OCI-LY7 (cell line): Measurements from ENCODE around the gene NR2F6. TPM values are rescaled to one million over a fixed set of nuclear protein-coding genes. Genes with fewer than 3 reads are reported as not detected.

ENCODE experiments used
- BruUV-seq: library from RNA; stranded (reverse); fragments of 400-500 nt; replicated peaks from 2 replicates; lab custom pipeline; 2021; lab: Mats Ljungman, UMichigan
- CTCF ChIA-PET: fragments of 300-600 bp; sonication (Branson Sonifier 250); formaldehyde crosslinking; loops from one replicate; lab custom pipeline; 2022; ENCODE audit warnings: antibody characterized with exemption; ENCODE audit not compliant: unreplicated experiment; lab: Charles Lee
- POLR2A ChIA-PET: fragments of 300-600 bp; sonication (Branson Sonifier 250); formaldehyde crosslinking; loops from one replicate; lab custom pipeline; 2022; ENCODE audit warnings: antibody characterized with exemption; lab: Charles Lee
- DNase-seq: peaks from one replicate; pipeline ENCODE4 v3.0.0-alpha.2; 2015; ENCODE audit warnings: low spot score
- H2AFZ ChIP-seq: fragments of 200-600 bp; sonication (generic), shearing (Covaris generic); 2 replicates; pipeline ENCODE4 v1.6.1; 2014; ENCODE audit warnings: mild to moderate bottlenecking, antibody characterized with exemption, low read length, moderate library complexity
- H3K27ac ChIP-seq: fragments of 200-600 bp; sonication (generic); 2 replicates; pipeline ENCODE4 v1.5.1; 2014; ENCODE audit warnings: mixed run types, low read depth, mild to moderate bottlenecking, moderate library complexity, low read length, inconsistent platforms; ENCODE audit not compliant: poor library complexity, severe bottlenecking
- H3K36me3 ChIP-seq: fragments of 200-600 bp; sonication (generic); 2 replicates; pipeline ENCODE4 v1.6.1; 2014; ENCODE audit warnings: mild to moderate bottlenecking, antibody characterized with exemption, low read length, moderate library complexity, mixed read lengths; ENCODE audit not compliant: insufficient read depth
- H3K4me1 ChIP-seq: fragments of 200-600 bp; sonication (generic); 2 replicates; pipeline ENCODE4 v1.5.1; 2014; ENCODE audit warnings: mild to moderate bottlenecking, low read length; ENCODE audit not compliant: insufficient read depth, poor library complexity, severe bottlenecking
- H3K4me2 ChIP-seq: fragments of 200-600 bp; sonication (generic); 2 replicates; pipeline ENCODE4 v1.6.1; 2014; ENCODE audit warnings: mild to moderate bottlenecking, low read length
- H3K4me3 ChIP-seq: fragments of 200-600 bp; sonication (generic); 2 replicates; pipeline ENCODE4 v1.5.1; 2014; ENCODE audit warnings: mild to moderate bottlenecking, low read depth, low read length; ENCODE audit not compliant: poor library complexity, severe bottlenecking
- H3K79me2 ChIP-seq: fragments of 200-600 bp; sonication (generic); 2 replicates; pipeline ENCODE4 v1.6.1; 2016; ENCODE audit warnings: low read depth, mild to moderate bottlenecking, low read length, moderate library complexity, mixed read lengths; ENCODE audit not compliant: insufficient read depth
- H3K9me2 ChIP-seq: fragments of 200-600 bp; sonication (generic); 2 replicates; pipeline ENCODE4 v1.6.1; 2016; ENCODE audit warnings: mild to moderate bottlenecking, low read length, mixed read lengths; ENCODE audit not compliant: insufficient read depth
- H3K9me3 ChIP-seq: fragments of 200-600 bp; sonication (generic); 2 replicates; pipeline ENCODE4 v1.6.1; 2014; ENCODE audit warnings: mild to moderate bottlenecking, mixed run types, low read length, mixed read lengths
- H4K20me1 ChIP-seq: fragments of 200-600 bp; sonication (generic); 2 replicates; pipeline ENCODE4 v1.6.1; 2014; ENCODE audit warnings: mild to moderate bottlenecking, antibody characterized with exemption, low read length, moderate library complexity, mixed read lengths; ENCODE audit not compliant: insufficient read depth
- EZH2phosphoT487 ChIP-seq: fragments of 200-600 bp; sonication (generic); IDR thresholded peaks from 2 replicates; pipeline ENCODE4 v1.6.1; 2018; ENCODE audit warnings: low read depth, borderline replicate concordance, mild to moderate bottlenecking, mixed run types, antibody characterized with exemption, low read length, moderate library complexity, mixed read lengths
- intact Hi-C: fragments of 100-400 bp; cut with micrococcal nuclease; formaldehyde crosslinking; loops from one replicate; pipeline ENCODE4 v1.10.0; 2022; ENCODE audit not compliant: unreplicated experiment
- total RNA-seq, 2 experiments: library from RNA; depleted of rRNA in 1 of 2; stranded (reverse); fragments of >200 nt in 1 of 2; shearing (Covaris generic) in 1 of 2; gene quantifications; 2 replicates each; pipeline ENCODE4 v1.2.3, GENCODE V29; 2014 to 2022
- TF ChIP-seq, protein P1 (sequence below): fragments of 200-600 bp; sonication (generic); conservative IDR thresholded peaks from 2 replicates; pipeline ENCODE4 v1.5.1; 2014; ENCODE audit warnings: mild to moderate bottlenecking, antibody characterized with exemption, low read length, moderate library complexity, mixed read lengths

The NR2F6 gene
- total RNA-seq, 2 experiments from 2014 or later, result 33.1 to 39.2 TPM

DNA sequence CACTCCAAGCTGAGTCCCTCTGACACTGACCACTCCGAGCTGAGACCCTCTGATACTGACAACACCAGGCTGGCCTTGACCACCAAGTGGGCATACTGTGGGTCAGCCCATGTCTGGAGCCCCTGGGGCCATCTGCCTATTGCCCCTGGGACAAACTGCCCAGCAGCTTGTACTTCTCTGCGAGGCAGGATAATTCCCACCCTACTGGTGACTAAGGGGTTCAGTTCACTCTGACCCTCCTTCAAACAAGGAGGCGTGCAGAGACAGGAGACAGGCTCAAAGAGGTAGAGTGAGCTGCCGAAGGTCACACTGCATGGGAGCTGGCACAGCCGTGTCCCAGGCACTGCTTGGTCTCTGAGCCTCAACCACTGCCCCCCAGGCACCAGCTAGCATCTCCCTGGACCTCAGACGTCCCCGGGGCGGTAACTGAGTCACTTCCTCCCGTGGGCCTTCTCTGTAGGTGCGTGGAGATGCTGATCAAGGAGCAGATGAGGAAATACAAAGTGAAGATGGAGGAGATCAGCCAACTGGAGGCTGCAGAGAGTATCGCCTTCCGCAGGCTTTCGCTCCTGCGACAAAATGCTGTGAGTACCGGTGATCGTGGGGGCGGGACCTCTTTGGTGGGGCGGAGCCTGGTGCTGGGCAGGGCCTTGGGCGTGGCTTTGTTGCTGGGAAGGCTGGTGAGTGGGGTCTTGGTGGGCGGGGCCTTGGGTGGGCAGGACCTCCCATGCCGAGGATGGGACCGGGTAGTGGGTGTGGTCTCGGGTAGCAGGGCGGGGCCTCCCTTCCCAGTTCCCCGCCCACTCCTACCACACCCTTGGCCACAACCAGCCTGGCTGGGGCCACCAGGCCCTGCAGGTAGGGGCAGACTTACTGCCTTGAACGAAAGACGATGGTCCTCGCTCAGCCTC lies 36.3 kb downstream of the NR2F6 start:
- Histone ChIP-seq H2AFZ (no peak overlapping the region), H3K4me2 (peak overlapping the region; percentile 3; the same call in 1 of the 2 replicates), H3K9me3 (no peaks in the 10 kb centered on the region), H3K4me3 (no peak overlapping the region), H4K20me1 (no peaks in the 10 kb centered on the region), H3K79me2 (no peaks in the 10 kb centered on the region), H3K36me3 (peaks cover 71% of the 10 kb centered on the region), H3K4me1 (peaks cover 29% of the 10 kb centered on the region), H3K27ac (peak overlapping the region; percentile 20), H3K9me2 (no peaks in the 10 kb centered on the region)
- intact Hi-C loops, result loop anchor here (1.0 kb wide), 1 partner anchor 39 kb away; no protein-coding TSS in a partner anchor
- BruUV-seq, result no TSS peak
- TF ChIP-seq, protein P1, sequence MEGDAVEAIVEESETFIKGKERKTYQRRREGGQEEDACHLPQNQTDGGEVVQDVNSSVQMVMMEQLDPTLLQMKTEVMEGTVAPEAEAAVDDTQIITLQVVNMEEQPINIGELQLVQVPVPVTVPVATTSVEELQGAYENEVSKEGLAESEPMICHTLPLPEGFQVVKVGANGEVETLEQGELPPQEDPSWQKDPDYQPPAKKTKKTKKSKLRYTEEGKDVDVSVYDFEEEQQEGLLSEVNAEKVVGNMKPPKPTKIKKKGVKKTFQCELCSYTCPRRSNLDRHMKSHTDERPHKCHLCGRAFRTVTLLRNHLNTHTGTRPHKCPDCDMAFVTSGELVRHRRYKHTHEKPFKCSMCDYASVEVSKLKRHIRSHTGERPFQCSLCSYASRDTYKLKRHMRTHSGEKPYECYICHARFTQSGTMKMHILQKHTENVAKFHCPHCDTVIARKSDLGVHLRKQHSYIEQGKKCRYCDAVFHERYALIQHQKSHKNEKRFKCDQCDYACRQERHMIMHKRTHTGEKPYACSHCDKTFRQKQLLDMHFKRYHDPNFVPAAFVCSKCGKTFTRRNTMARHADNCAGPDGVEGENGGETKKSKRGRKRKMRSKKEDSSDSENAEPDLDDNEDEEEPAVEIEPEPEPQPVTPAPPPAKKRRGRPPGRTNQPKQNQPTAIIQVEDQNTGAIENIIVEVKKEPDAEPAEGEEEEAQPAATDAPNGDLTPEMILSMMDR, result no peak
- no peak for TF ChIP-seq EZH2phosphoT487
- DNase-seq, result peak; percentile 93
- ChIA-PET POLR2A (no interaction called here), CTCF (no interaction called here)

DNA sequence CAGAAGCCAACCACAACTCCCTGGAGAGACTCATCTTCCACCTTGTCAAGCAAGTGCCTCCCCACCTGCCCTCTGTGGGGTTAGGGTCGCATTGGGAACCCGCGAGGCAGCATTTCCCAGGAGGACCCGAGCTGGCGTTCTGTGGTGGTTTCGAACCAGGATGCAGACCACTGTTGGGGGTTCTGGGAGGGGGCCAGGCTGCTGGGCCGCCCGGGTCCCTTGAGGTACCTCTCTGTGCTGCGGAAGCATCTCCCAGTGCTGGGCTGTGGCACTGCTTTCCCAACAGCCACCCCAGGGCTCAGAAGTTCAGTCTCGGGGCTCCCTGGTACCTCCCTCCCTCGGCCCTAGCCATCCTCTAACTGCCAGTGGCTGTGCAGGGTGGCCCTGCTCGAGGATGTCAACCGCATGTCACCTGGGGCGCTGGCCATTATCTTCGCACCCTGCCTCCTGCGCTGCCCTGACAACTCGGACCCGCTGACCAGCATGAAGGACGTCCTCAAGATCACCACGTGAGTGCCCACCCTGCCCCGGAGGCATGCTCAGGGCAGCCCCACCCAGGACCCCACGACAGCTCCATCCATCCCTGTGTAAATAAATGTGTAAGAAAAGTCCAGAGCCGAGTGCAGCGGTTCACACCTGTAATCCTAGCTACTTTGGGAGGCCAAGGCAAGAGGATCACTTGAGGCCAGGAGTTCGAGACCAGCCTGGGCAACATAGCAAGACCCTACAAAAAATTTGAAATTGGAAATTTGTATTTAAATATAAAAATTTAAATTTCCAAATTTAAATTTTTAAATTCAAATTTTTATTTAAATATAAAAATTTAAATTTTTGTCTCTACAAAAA lies 38.8 kb downstream of the NR2F6 start:
- no peaks in the 10 kb centered on the region for H3K79me2 ChIP-seq
- H3K4me1 ChIP-seq, result peaks cover 27% of the 10 kb centered on the region
- no peak for TF ChIP-seq EZH2phosphoT487
- no TSS peak for BruUV-seq
- peaks cover 83% of the 10 kb centered on the region for H3K36me3 ChIP-seq
- CTCF ChIA-PET, result no interaction called here
- H3K27ac ChIP-seq, result no peak overlapping the region
- no peaks in the 10 kb centered on the region for H4K20me1 ChIP-seq
- no peaks in the 10 kb centered on the region for H3K9me2 ChIP-seq
- DNase-seq, result no peak
- H2AFZ ChIP-seq, result no peak overlapping the region
- H3K4me2 ChIP-seq, result no peak overlapping the region
- H3K4me3 ChIP-seq, result no peak overlapping the region
- no peaks in the 10 kb centered on the region for H3K9me3 ChIP-seq
- POLR2A ChIA-PET, result interaction anchor here (0.6 kb wide), 1 partner anchor 516 kb away, joined by 5 read pairs; no protein-coding TSS in a partner anchor
- intact Hi-C loops, result no loop called here
